CD8-positive, alpha-beta memory T cell (primary cell): ENCODE measurements around the gene RPP21. TPM values are rescaled to one million over a fixed set of nuclear protein-coding genes. Genes with fewer than 3 reads are reported as not detected.
A peak's percentile ranks its signal among the peaks of the same experiment; 100 is the strongest.

Experiments
- CTCF ChIA-PET: fragments of 350-600 bp; sonication (Branson Sonifier 250); formaldehyde crosslinking; loops from one replicate; lab custom pipeline; 2021; ENCODE audit warnings: antibody characterized with exemption; lab: Charles Lee
- POLR2A ChIA-PET: fragments of 350-600 bp; sonication (Branson Sonifier 250); formaldehyde crosslinking; loops from one replicate; lab custom pipeline; 2021; ENCODE audit warnings: antibody characterized with exemption; lab: Charles Lee
- DNase-seq, 5 donors: peaks; one replicate each; pipeline versions ENCODE4 v3.0.0 to v3.0.0-alpha.2; 2020 to 2022; ENCODE audit warnings: mixed read lengths in 1 of 5
- H3K27ac ChIP-seq: one replicate; pipeline ENCODE4 v1.7.0; 2013; ENCODE audit warnings: low read depth, mild to moderate bottlenecking, low read length, moderate library complexity
- H3K27me3 ChIP-seq: 2 replicates; pipeline ENCODE4 v1.7.0; 2013; ENCODE audit warnings: low read length, mild to moderate bottlenecking; ENCODE audit not compliant: insufficient read depth, poor library complexity, severe bottlenecking
- H3K36me3 ChIP-seq: 2 replicates; pipeline ENCODE4 v1.7.0; 2013; ENCODE audit warnings: mild to moderate bottlenecking, low read length, moderate library complexity; ENCODE audit not compliant: insufficient read depth
- H3K4me1 ChIP-seq: 2 replicates; pipeline ENCODE4 v1.7.0; 2013; ENCODE audit warnings: mild to moderate bottlenecking, low read length, moderate library complexity; ENCODE audit not compliant: insufficient read depth
- H3K4me3 ChIP-seq: 2 replicates; pipeline ENCODE4 v1.7.0; 2013; ENCODE audit warnings: mild to moderate bottlenecking, low read length
- H3K9me3 ChIP-seq: 2 replicates; pipeline ENCODE4 v1.7.0; 2013; ENCODE audit warnings: mild to moderate bottlenecking, low read length
- H3K27ac Mint-ChIP-seq, 8 donors: one replicate each; pipeline ENCODE4 v1.8.0; 2020 to 2021; ENCODE audit warnings: mixed read lengths in 8 of 8, mild to moderate bottlenecking in 6 of 8, inconsistent platforms in 3 of 8, moderate library complexity in 3 of 8
- H3K27me3 Mint-ChIP-seq, 2 donors: one replicate each; pipeline ENCODE4 v1.8.0; 2020 to 2021; ENCODE audit warnings: mixed read lengths in 2 of 2, mild to moderate bottlenecking in 1 of 2, moderate library complexity in 1 of 2
- H3K36me3 Mint-ChIP-seq, 3 donors: one replicate each; pipeline ENCODE4 v1.8.0; 2020 to 2021; ENCODE audit warnings: mixed read lengths in 3 of 3, inconsistent platforms in 1 of 3, mild to moderate bottlenecking in 1 of 3
- H3K4me1 Mint-ChIP-seq, 3 donors: one replicate each; pipeline ENCODE4 v1.8.0; 2020 to 2021; ENCODE audit warnings: mixed read lengths in 3 of 3, inconsistent platforms in 1 of 3, mild to moderate bottlenecking in 1 of 3
- H3K4me3 Mint-ChIP-seq, 7 donors: one replicate each; pipeline ENCODE4 v1.8.0; 2020 to 2021; ENCODE audit warnings: mixed read lengths in 7 of 7, mild to moderate bottlenecking in 6 of 7, moderate library complexity in 4 of 7, inconsistent platforms in 2 of 7
- H3K9me3 Mint-ChIP-seq, 5 donors: one replicate each; pipeline ENCODE4 v1.8.0; 2020 to 2022; ENCODE audit warnings: mixed read lengths in 5 of 5, mild to moderate bottlenecking in 3 of 5, moderate library complexity in 2 of 5, inconsistent platforms in 1 of 5
- polyA plus RNA-seq: library from polyadenylated mRNA; unstranded; fragments of 300-500 nt; fragmentation: Illumina TruSeq; gene quantifications from one replicate; pipeline ENCODE4 v1.2.3, GENCODE V29; 2021
- total RNA-seq, 2 experiments: library from RNA; stranded (reverse); gene quantifications; one replicate each; pipeline ENCODE4 v1.2.3, GENCODE V29; 2021

RPP21 gene
- total RNA-seq, result 10 to 100 TPM; 41.3 to 41.5 TPM
- polyA plus RNA-seq, result 71.0 TPM

DNA sequence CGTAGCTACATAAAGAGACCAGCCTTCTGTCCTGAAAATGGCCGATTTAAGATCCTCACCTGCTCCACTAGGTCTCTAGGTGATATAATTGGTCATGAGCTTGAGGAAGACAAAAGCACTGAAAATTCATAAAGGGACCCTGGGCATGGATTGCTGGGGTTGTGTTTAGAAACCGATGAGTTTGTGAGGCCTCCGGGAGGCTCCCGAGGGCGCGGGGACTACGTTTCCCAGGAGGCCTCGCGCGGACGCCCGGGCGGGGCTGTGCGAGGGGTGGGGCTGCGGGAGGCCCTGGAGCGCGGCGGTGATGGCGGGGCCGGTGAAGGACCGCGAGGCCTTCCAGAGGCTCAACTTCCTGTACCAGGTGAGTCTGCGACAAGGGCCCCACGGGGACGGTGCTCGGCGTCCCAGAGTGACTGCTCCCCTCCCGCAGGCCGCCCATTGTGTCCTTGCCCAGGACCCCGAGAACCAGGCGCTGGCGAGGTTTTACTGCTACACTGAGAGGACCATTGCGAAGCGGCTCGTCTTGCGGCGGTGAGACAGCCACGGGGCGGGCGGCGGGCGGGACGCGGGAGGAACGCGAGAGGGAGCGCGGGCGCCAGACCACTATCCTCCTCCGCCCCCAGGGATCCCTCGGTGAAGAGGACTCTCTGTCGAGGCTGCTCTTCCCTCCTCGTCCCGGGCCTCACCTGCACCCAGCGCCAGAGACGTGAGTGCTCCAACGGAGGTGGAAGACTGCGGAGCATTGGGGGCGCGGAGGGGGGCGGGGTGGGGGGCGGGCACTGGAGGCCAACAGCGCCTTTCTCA, at the start of gene RPP21:
RPP21 (plus strand) TSS at position 289 of the 804 bp plus-strand sequence; CDS start at position 305, 16 bp downstream.
- peaks cover 4 to 54% (median 11%) of the 10 kb centered on the region in 3 donors for H3K36me3 Mint-ChIP-seq
- peaks cover 15 to 29% (median 24%) of the 10 kb centered on the region in 3 donors for H3K4me1 Mint-ChIP-seq
- POLR2A ChIA-PET, result interaction anchor here (1.1 kb wide), 1 partner anchor 19 kb away, joined by 5 read pairs; the partner anchor contains the start of gene TRIM39
- CTCF ChIA-PET, result no interaction called here
- no peaks in the 10 kb centered on the region for H3K9me3 Mint-ChIP-seq
- H3K4me3 Mint-ChIP-seq, result peak within 1 kb of the TSS; percentile 84 to 97 (median 94)
- peak; percentile 79 to 88 (median 80) for DNase-seq
- H3K36me3 ChIP-seq, result peaks cover 17% of the 10 kb centered on the region
- no peaks in the 10 kb centered on the region for H3K27me3 ChIP-seq
- peaks cover 0 to 2% of the 10 kb centered on the region in 2 donors for H3K27me3 Mint-ChIP-seq
- H3K4me3 ChIP-seq, result peak within 1 kb of the TSS; percentile 71
- H3K27ac ChIP-seq, result peak within 1 kb of the TSS; percentile 62
- H3K4me1 ChIP-seq, result peaks cover 13% of the 10 kb centered on the region
- H3K9me3 ChIP-seq, result no peaks in the 10 kb centered on the region
- peak within 1 kb of the TSS; percentile 86 to 99 (median 94) for H3K27ac Mint-ChIP-seq

- Mint-ChIP-seq H3K27ac (peak overlapping the region in 3 of 8 donors; percentile 25 to 61 (median 53)), H3K4me3 (no peak overlapping the region), H3K27me3 (no peaks in the 10 kb centered on the region), H3K9me3 (no peaks in the 10 kb centered on the region), H3K36me3 (peaks cover 20 to 60% (median 22%) of the 10 kb centered on the region in 3 donors), H3K4me1 (peaks cover 9 to 15% (median 11%) of the 10 kb centered on the region in 3 donors)
- DNase-seq, result no peak
- ChIA-PET POLR2A (no interaction called here), CTCF (interaction anchor here (1.0 kb wide), 1 partner anchor 30 kb away, joined by 3 read pairs; no protein-coding TSS in a partner anchor)
- Histone ChIP-seq H3K4me1 (no peaks in the 10 kb centered on the region), H3K9me3 (no peaks in the 10 kb centered on the region), H3K27me3 (no peaks in the 10 kb centered on the region), H3K4me3 (no peak overlapping the region), H3K27ac (no peak overlapping the region), H3K36me3 (peaks cover 9% of the 10 kb centered on the region)
These were observed 49.1 kb upstream of the RPP21 start for GRCh38 chr6:30295837-30296236.

DNA sequence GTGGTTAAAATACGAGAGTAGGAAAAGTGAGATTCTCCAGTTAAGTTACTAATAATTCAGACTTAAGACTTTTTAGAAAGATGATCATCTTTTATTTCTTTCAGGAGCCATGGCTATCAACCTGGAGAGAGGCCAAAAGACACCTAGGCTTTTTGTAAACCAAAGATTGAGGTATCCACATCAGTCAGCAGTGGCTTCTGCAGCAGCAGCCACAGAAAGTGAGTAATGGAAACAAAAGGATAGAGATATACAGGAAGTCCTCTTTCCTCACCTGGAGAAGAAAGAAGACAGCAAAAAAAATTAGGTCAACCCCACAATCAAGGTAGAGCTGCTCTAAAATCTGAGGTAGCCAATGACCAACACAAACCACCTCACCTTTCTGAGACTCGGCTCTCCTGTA, 41.0 kb upstream of the RPP21 start:
- peaks cover 62 to 84% (median 77%) of the 10 kb centered on the region in 3 donors for H3K4me1 Mint-ChIP-seq
- H3K9me3 Mint-ChIP-seq, result no peaks in the 10 kb centered on the region
- Histone ChIP-seq H3K36me3 (peaks cover 13% of the 10 kb centered on the region), H3K4me1 (peaks cover 7% of the 10 kb centered on the region), H3K9me3 (no peaks in the 10 kb centered on the region), H3K27me3 (no peaks in the 10 kb centered on the region), H3K27ac (no peak overlapping the region), H3K4me3 (no peak overlapping the region)
- ChIA-PET CTCF (no interaction called here), POLR2A (no interaction called here)
- H3K27ac Mint-ChIP-seq, result peak overlapping the region in 6 of 8 donors; percentile 1 to 63 (median 49)
- peaks cover 29 to 73% (median 47%) of the 10 kb centered on the region in 3 donors for H3K36me3 Mint-ChIP-seq
- peak overlapping the region in 2 of 7 donors; percentile 22 to 41 for H3K4me3 Mint-ChIP-seq
- no peak for DNase-seq
- H3K27me3 Mint-ChIP-seq, result no peaks in the 10 kb centered on the region

- Histone ChIP-seq H3K4me1 (no peaks in the 10 kb centered on the region), H3K36me3 (peaks cover 26% of the 10 kb centered on the region), H3K27me3 (no peaks in the 10 kb centered on the region), H3K27ac (no peak overlapping the region), H3K4me3 (no peak overlapping the region), H3K9me3 (no peaks in the 10 kb centered on the region)
- Mint-ChIP-seq H3K4me3 (no peak overlapping the region), H3K4me1 (peaks cover 62 to 88% (median 82%) of the 10 kb centered on the region in 3 donors), H3K27me3 (no peaks in the 10 kb centered on the region), H3K27ac (no peak overlapping the region), H3K9me3 (no peaks in the 10 kb centered on the region), H3K36me3 (peaks cover 24 to 82% (median 36%) of the 10 kb centered on the region in 3 donors)
- POLR2A ChIA-PET, result no interaction called here
- no peak for DNase-seq
- CTCF ChIA-PET, result no interaction called here
These were observed 33.9 kb upstream of the RPP21 start for GRCh38 chr6:30311101-30311500.

GRCh38 chr6:30311671-30312070, 33.3 kb upstream of the RPP21 start:
- H3K27ac ChIP-seq, result no peak overlapping the region
- Mint-ChIP-seq H3K9me3 (no peaks in the 10 kb centered on the region), H3K36me3 (peaks cover 24 to 82% (median 36%) of the 10 kb centered on the region in 3 donors), H3K27ac (peak overlapping the region in 2 of 8 donors; percentile 0), H3K4me3 (no peak overlapping the region), H3K4me1 (peaks cover 64 to 88% (median 82%) of the 10 kb centered on the region in 3 donors), H3K27me3 (no peaks in the 10 kb centered on the region)
- no peak overlapping the region for H3K4me3 ChIP-seq
- no peaks in the 10 kb centered on the region for H3K9me3 ChIP-seq
- ChIA-PET CTCF (no interaction called here), POLR2A (no interaction called here)
- no peak for DNase-seq
- no peaks in the 10 kb centered on the region for H3K4me1 ChIP-seq
- peaks cover 26% of the 10 kb centered on the region for H3K36me3 ChIP-seq
- H3K27me3 ChIP-seq, result no peaks in the 10 kb centered on the region

DNA sequence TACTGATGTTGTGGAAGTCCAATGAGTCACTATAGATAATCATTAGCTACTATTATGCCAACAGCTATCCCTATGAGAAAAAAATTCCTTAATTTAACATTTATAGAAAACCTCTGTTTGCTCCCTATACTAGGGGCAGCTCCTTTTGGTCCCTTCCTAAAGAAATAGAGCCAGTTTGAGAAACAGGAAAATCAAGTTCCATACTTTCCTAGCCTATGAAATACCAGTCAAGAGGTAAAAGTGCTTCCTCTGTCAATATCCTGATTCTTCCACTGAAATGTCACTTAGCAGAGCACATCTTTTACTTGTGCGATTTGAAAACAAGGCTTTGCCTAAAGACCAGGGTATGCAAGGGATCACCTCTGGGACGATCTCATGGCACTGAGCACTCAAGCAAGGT, 32.7 kb upstream of the RPP21 start:
- Mint-ChIP-seq H3K4me3 (no peak overlapping the region), H3K9me3 (no peaks in the 10 kb centered on the region), H3K27me3 (no peaks in the 10 kb centered on the region), H3K36me3 (peaks cover 24 to 78% (median 33%) of the 10 kb centered on the region in 3 donors), H3K27ac (no peak overlapping the region), H3K4me1 (peaks cover 62 to 86% (median 81%) of the 10 kb centered on the region in 3 donors)
- DNase-seq, result no peak
- Histone ChIP-seq H3K27me3 (no peaks in the 10 kb centered on the region), H3K36me3 (peaks cover 26% of the 10 kb centered on the region), H3K4me3 (no peak overlapping the region), H3K4me1 (peaks cover 2% of the 10 kb centered on the region), H3K9me3 (no peaks in the 10 kb centered on the region), H3K27ac (no peak overlapping the region)
- ChIA-PET POLR2A (no interaction called here), CTCF (no interaction called here)

- H3K27ac Mint-ChIP-seq, result peak overlapping the region in 2 of 8 donors; percentile 26 to 40
- CTCF ChIA-PET, result no interaction called here
- Histone ChIP-seq H3K36me3 (peaks cover 26% of the 10 kb centered on the region), H3K4me1 (peaks cover 8% of the 10 kb centered on the region), H3K4me3 (no peak overlapping the region), H3K27me3 (no peaks in the 10 kb centered on the region), H3K9me3 (no peaks in the 10 kb centered on the region), H3K27ac (no peak overlapping the region)
- POLR2A ChIA-PET, result no interaction called here
- H3K4me3 Mint-ChIP-seq, result peak overlapping the region in 1 of 7 donors; percentile 61
- no peaks in the 10 kb centered on the region for H3K9me3 Mint-ChIP-seq
- no peaks in the 10 kb centered on the region for H3K27me3 Mint-ChIP-seq
- peaks cover 24 to 78% (median 32%) of the 10 kb centered on the region in 3 donors for H3K36me3 Mint-ChIP-seq
- peaks cover 64 to 86% (median 81%) of the 10 kb centered on the region in 3 donors for H3K4me1 Mint-ChIP-seq
- DNase-seq, result no peak
These were observed 32.2 kb upstream of the RPP21 start for GRCh38 chr6:30312676-30313321.

- peaks cover 9 to 74% (median 21%) of the 10 kb centered on the region in 3 donors for H3K36me3 Mint-ChIP-seq
- Histone ChIP-seq H3K4me1 (peaks cover 27% of the 10 kb centered on the region), H3K9me3 (no peaks in the 10 kb centered on the region), H3K27me3 (no peaks in the 10 kb centered on the region), H3K4me3 (no peak overlapping the region), H3K36me3 (peaks cover 20% of the 10 kb centered on the region), H3K27ac (no peak overlapping the region)
- H3K9me3 Mint-ChIP-seq, result no peaks in the 10 kb centered on the region
- no peak overlapping the region for H3K4me3 Mint-ChIP-seq
- H3K4me1 Mint-ChIP-seq, result peaks cover 67 to 89% (median 81%) of the 10 kb centered on the region in 3 donors
- CTCF ChIA-PET, result no interaction called here
- DNase-seq, result no peak
- H3K27ac Mint-ChIP-seq, result no peak overlapping the region
- H3K27me3 Mint-ChIP-seq, result no peaks in the 10 kb centered on the region
- POLR2A ChIA-PET, result no interaction called here
These were observed 29.8 kb upstream of the RPP21 start for GRCh38 chr6:30315156-30315555.
